CD14-positive monocyte (primary cell): ENCODE measurements around the gene FAM81A. TPM values are rescaled to one million over a fixed set of nuclear protein-coding genes. Genes with fewer than 3 reads are reported as not detected.

Experiments
- DNase-seq, 3 donors: peaks; one replicate each; pipeline ENCODE4 v3.0.0-alpha.2; 2011 to 2022
- H2AFZ ChIP-seq: 2 replicates; pipeline ENCODE4 v1.6.0; 2012; ENCODE audit warnings: mild to moderate bottlenecking, low read depth, low read length, inconsistent platforms; ENCODE audit not compliant: insufficient read depth, poor library complexity, severe bottlenecking
- H3K27ac ChIP-seq, 2 donors: 1 replicate in 1 of 2; 2 replicates in 1 of 2; pipeline ENCODE4 v1.5.1; 2012 to 2013; ENCODE audit warnings: low read length in 2 of 2, control low read depth in 1 of 2, inconsistent platforms in 1 of 2, low read depth in 1 of 2, mild to moderate bottlenecking in 1 of 2
- H3K27me3 ChIP-seq, 2 donors: one replicate each; pipeline versions ENCODE4 v1.6.0 to v1.6.1; 2011 to 2013; ENCODE audit warnings: low read length in 2 of 2; ENCODE audit not compliant: control insufficient read depth in 2 of 2, insufficient read depth in 2 of 2
- H3K36me3 ChIP-seq, 2 donors: replicated peaks in 1 of 2; 1 replicate in 1 of 2; 2 replicates in 1 of 2; pipeline versions ENCODE4 v1.5.1 to v1.6.1; 2012 to 2013; ENCODE audit warnings: low read length in 2 of 2, control low read depth in 1 of 2, inconsistent platforms in 1 of 2, mild to moderate bottlenecking in 1 of 2; ENCODE audit not compliant: insufficient read depth in 2 of 2, control insufficient read depth in 1 of 2
- H3K4me1 ChIP-seq, 2 donors: 1 replicate in 1 of 2; 2 replicates in 1 of 2; pipeline versions ENCODE4 v1.5.1 to v1.6.1; 2012 to 2013; ENCODE audit warnings: low read length in 2 of 2, control low read depth in 1 of 2, inconsistent platforms in 1 of 2, mild to moderate bottlenecking in 1 of 2, moderate library complexity in 1 of 2; ENCODE audit not compliant: insufficient read depth in 2 of 2, control insufficient read depth in 1 of 2
- H3K4me2 ChIP-seq: replicated peaks from 2 replicates; pipeline ENCODE3; 2012; ENCODE audit warnings: low read length, moderate library complexity, mild to moderate bottlenecking; ENCODE audit not compliant: poor library complexity, severe bottlenecking; ENCODE audit errors: extremely low read depth
- H3K4me3 ChIP-seq, 3 experiments: fragments of 200-600 bp in 1 of 3; sonication (generic) in 1 of 3; replicated peaks in 1 of 3; 1 replicate in 2 of 3; 2 replicates in 1 of 3; pipeline ENCODE4 v1.5.1; 2011 to 2013; ENCODE audit warnings: low read length in 3 of 3, mild to moderate bottlenecking in 3 of 3, control low read depth in 2 of 3, low read depth in 2 of 3, inconsistent platforms in 1 of 3, moderate library complexity in 1 of 3
- H3K79me2 ChIP-seq: 2 replicates; pipeline ENCODE4 v1.6.0; 2012; ENCODE audit warnings: mild to moderate bottlenecking, control low read depth, inconsistent platforms, low read length, moderate library complexity; ENCODE audit not compliant: insufficient read depth
- H3K9ac ChIP-seq: 2 replicates; pipeline ENCODE4 v1.6.0; 2017; ENCODE audit warnings: low read length, mild to moderate bottlenecking; ENCODE audit not compliant: insufficient read depth, poor library complexity, severe bottlenecking
- H3K9me3 ChIP-seq, 2 donors: replicated peaks in 1 of 2; 1 replicate in 1 of 2; 2 replicates in 1 of 2; pipeline versions ENCODE4 v1.5.1 to v1.6.1; 2012 to 2013; ENCODE audit warnings: low read length in 2 of 2, control low read depth in 1 of 2; ENCODE audit not compliant: control insufficient read depth in 1 of 2, insufficient read depth in 1 of 2
- H4K20me1 ChIP-seq: 2 replicates; pipeline ENCODE4 v1.6.0; 2012; ENCODE audit warnings: mild to moderate bottlenecking, low read length, control low read depth, moderate library complexity; ENCODE audit not compliant: insufficient read depth
- H3K27ac Mint-ChIP-seq, 7 donors: one replicate each; pipeline ENCODE4 v1.8.0; 2020; ENCODE audit warnings: mild to moderate bottlenecking in 7 of 7, mixed read lengths in 7 of 7, moderate library complexity in 6 of 7, inconsistent platforms in 2 of 7
- H3K27me3 Mint-ChIP-seq, 3 donors: one replicate each; pipeline ENCODE4 v1.8.0; 2021 to 2022; ENCODE audit warnings: low read depth in 3 of 3, mild to moderate bottlenecking in 3 of 3, mixed read lengths in 3 of 3, moderate library complexity in 3 of 3, inconsistent platforms in 1 of 3
- H3K36me3 Mint-ChIP-seq, 2 donors: one replicate each; pipeline ENCODE4 v1.8.0; 2020; ENCODE audit warnings: mixed read lengths in 2 of 2, inconsistent platforms in 1 of 2, mild to moderate bottlenecking in 1 of 2
- H3K4me1 Mint-ChIP-seq: one replicate; pipeline ENCODE4 v1.8.0; 2020; ENCODE audit warnings: mild to moderate bottlenecking, mixed read lengths
- H3K4me3 Mint-ChIP-seq, 2 donors: one replicate each; pipeline ENCODE4 v1.8.0; 2020; ENCODE audit warnings: mild to moderate bottlenecking in 2 of 2, mixed read lengths in 2 of 2, moderate library complexity in 1 of 2
- H3K9me3 Mint-ChIP-seq, 7 donors: one replicate each; pipeline ENCODE4 v1.8.0; 2020 to 2022; ENCODE audit warnings: mixed read lengths in 7 of 7, mild to moderate bottlenecking in 6 of 7, moderate library complexity in 6 of 7, inconsistent platforms in 2 of 7
- CTCF ChIP-seq: fragments of 200-600 bp; IDR thresholded peaks from one replicate; pipeline ENCODE4 v1.8.0; 2022; ENCODE audit warnings: antibody characterized with exemption, mild to moderate bottlenecking
- WGBS: methylation state at CpG from one replicate; pipeline ENCODE4 v1.1.5; 2013; ENCODE audit warnings: missing lambda C conversion rate; ENCODE audit not compliant: insufficient coverage; 5-methylcytosine and 5-hydroxymethylcytosine counted together
- intact Hi-C, 2 donors: fragments of 100-400 bp; cut with micrococcal nuclease; formaldehyde crosslinking; loops; one replicate each; pipeline versions ENCODE4 v1.15.0 to v1.15.1; 2023
- polyA minus RNA-seq: library from RNA; depleted of rRNA, polyadenylated mRNA; stranded (reverse); fragments of >200 nt; gene quantifications from 2 replicates; pipeline ENCODE4 v1.2.3, GENCODE V29; 2012
- polyA plus RNA-seq, 3 donors: library from polyadenylated mRNA; depleted of rRNA in 1 of 3; unstranded in 2 of 3; stranded (reverse) in 1 of 3; fragments of 300-500 nt in 2 of 3; fragments of >200 nt in 1 of 3; fragmentation: Illumina TruSeq in 2 of 3; gene quantifications; 1 replicate in 2 of 3; 2 replicates in 1 of 3; pipeline ENCODE4 v1.2.3, GENCODE V29; 2012 to 2021
- total RNA-seq, 12 experiments: library from RNA in 1 of 12; stranded (reverse) in 1 of 12; fragments of 120-200 nt in 1 of 12; gene quantifications; one replicate each; pipeline ENCODE4 v1.2.4 and lab custom pipeline; 2013 to 2026; ENCODE audit warnings: mixed read lengths in 6 of 12, inconsistent platforms in 1 of 12

Gene FAM81A
- total RNA-seq (2013): 0.17 TPM
- polyA plus RNA-seq: under 1 TPM in 2 of 3 donors, not detected in 1; 0.40 to 0.66 TPM
- 0.28 and 0.40 TPM in 2 replicates for polyA minus RNA-seq
- total RNA-seq (lab: John Stamatoyannopoulos, UW): 0.41 to 3.8 (median 0.74) reads per million in 11 experiments

- WGBS: under 1% methylated on average over 85 of the region's 96 CpGs
- Histone ChIP-seq H3K27ac (no peak within 1 kb of the TSS), H4K20me1 (no peaks in the 10 kb centered on the region), H3K4me2 (peak within 1 kb of the TSS; percentile 91), H3K27me3 (peaks cover 33 to 46% of the 10 kb centered on the region in 2 donors), H3K79me2 (no peaks in the 10 kb centered on the region), H3K4me3 (peak within 1 kb of the TSS; percentile 44 to 77 (median 45)), H3K4me1 (peaks cover 15 to 16% of the 10 kb centered on the region in 2 donors), H3K9me3 (no peaks in the 10 kb centered on the region), H2AFZ (peak within 1 kb of the TSS; percentile 73), H3K9ac (no peak within 1 kb of the TSS), H3K36me3 (no peaks in the 10 kb centered on the region)
- Mint-ChIP-seq H3K27ac (peak within 1 kb of the TSS in 1 of 7 donors; percentile 26), H3K4me3 (peak within 1 kb of the TSS; percentile 86 to 94), H3K27me3 (peaks cover 40 to 50% (median 48%) of the 10 kb centered on the region in 3 donors), H3K4me1 (peaks cover 22% of the 10 kb centered on the region), H3K36me3 (peaks cover 0 to 6% of the 10 kb centered on the region in 2 donors), H3K9me3 (peaks cover 0 to 9% (median 3%) of the 10 kb centered on the region in 7 donors)
- intact Hi-C loops: no loop called here
- peak; percentile 27 to 51 (median 33) for DNase-seq
- no peak for TF ChIP-seq CTCF
Measured at GRCh38 chr15:59437817-59438624, at the start of gene FAM81A. TSS of gene FAM81A (plus strand) at chr15:59438186. CDS start at chr15:59458627, 20,441 bp downstream.

GRCh38 chr15:59388670-59389069 is 49.3 kb upstream of the FAM81A start:
- Mint-ChIP-seq H3K4me3 (no peak overlapping the region), H3K27ac (peak overlapping the region; percentile 57 to 85 (median 82)), H3K27me3 (peaks cover 0 to 3% (median 0%) of the 10 kb centered on the region in 3 donors), H3K36me3 (no peaks in the 10 kb centered on the region), H3K9me3 (peaks cover 0 to 2% (median 0%) of the 10 kb centered on the region in 7 donors), H3K4me1 (peaks cover 40% of the 10 kb centered on the region)
- no CpG with 5 or more reads among the region's 3 CpGs for WGBS
- peak; percentile 48 to 79 (median 72) for DNase-seq
- no peak for TF ChIP-seq CTCF
- Histone ChIP-seq H3K27me3 (no peaks in the 10 kb centered on the region), H3K4me2 (peak overlapping the region; percentile 34), H2AFZ (no peak overlapping the region), H3K79me2 (no peaks in the 10 kb centered on the region), H3K9me3 (no peaks in the 10 kb centered on the region), H3K4me3 (peak overlapping the region in 1 of 3 experiments; percentile 26), H3K27ac (peak overlapping the region; percentile 36 to 55), H4K20me1 (no peaks in the 10 kb centered on the region), H3K36me3 (no peaks in the 10 kb centered on the region), H3K4me1 (peaks cover 40 to 42% of the 10 kb centered on the region in 2 donors), H3K9ac (no peak overlapping the region)
- intact Hi-C loops: no loop called here
